HG03159 (cell line): ENCODE measurements around the gene MBD3L1.

Source experiments
- ATAC-seq: cut with Tn5 transposase; IDR thresholded peaks from one replicate; pipeline ENCODE4 v1.9.1; 2021; ENCODE audit warnings: mild to moderate bottlenecking, moderate library complexity; ENCODE audit not compliant: unreplicated experiment

MBD3L1 gene

GRCh38 chr19:8832132-8833021, at the start of gene MBD3L1, which contains the start of gene ZNF558:
Gene MBD3L1 (plus strand): TSS chr19:8832377. CDS start chr19:8842679, 10,302 bp downstream.
Gene ZNF558 (minus strand): TSS chr19:8832304. CDS start chr19:8822659, 9,645 bp downstream.
- peak; percentile 90 for ATAC-seq

GRCh38 chr19:8794823-8795222, 37.4 kb upstream of the MBD3L1 start:
- ATAC-seq: no peak

- ATAC-seq: no peak
Observed at GRCh38 chr19:8806661-8807060, 25.5 kb upstream of the MBD3L1 start.

GRCh38 chr19:8811315-8812172, 20.6 kb upstream of the MBD3L1 start:
- ATAC-seq: no peak

- no peak for ATAC-seq
Observed at GRCh38 chr19:8814176-8814575, 18.0 kb upstream of the MBD3L1 start.

GRCh38 chr19:8815780-8816179, 16.4 kb upstream of the MBD3L1 start:
- no peak for ATAC-seq

- ATAC-seq: no peak
Observed at GRCh38 chr19:8820234-8820633, 11.9 kb upstream of the MBD3L1 start.

GRCh38 chr19:8821748-8822241, 10.4 kb upstream of the MBD3L1 start:
- no peak for ATAC-seq

GRCh38 chr19:8826371-8826770, 5.8 kb upstream of the MBD3L1 start:
- ATAC-seq: no peak

GRCh38 chr19:8827277-8827676, 4.9 kb upstream of the MBD3L1 start:
- no peak for ATAC-seq

GRCh38 chr19:8831373-8831772, 804 bp upstream of the MBD3L1 start:
- ATAC-seq: no peak

- ATAC-seq: peak; percentile 10
Observed at GRCh38 chr19:8831832-8832131, 395 bp upstream of the MBD3L1 start.

GRCh38 chr19:8835446-8835845, 3.3 kb downstream of the MBD3L1 start:
- ATAC-seq: no peak

GRCh38 chr19:8835877-8836276, 3.7 kb downstream of the MBD3L1 start:
- no peak for ATAC-seq

GRCh38 chr19:8840708-8841107, 8.5 kb downstream of the MBD3L1 start:
- no peak for ATAC-seq

- no peak for ATAC-seq
Observed at GRCh38 chr19:8846819-8847218, 14.6 kb downstream of the MBD3L1 start.

- ATAC-seq: no peak
Observed at GRCh38 chr19:8849232-8849631, 17.1 kb downstream of the MBD3L1 start.

- ATAC-seq: no peak
Observed at GRCh38 chr19:8850488-8850887, 18.3 kb downstream of the MBD3L1 start.

GRCh38 chr19:8858260-8858659, 26.1 kb downstream of the MBD3L1 start:
- ATAC-seq: no peak

GRCh38 chr19:8866344-8866743, 34.2 kb downstream of the MBD3L1 start:
- ATAC-seq: no peak

GRCh38 chr19:8877854-8878705, 45.9 kb downstream of the MBD3L1 start:
- ATAC-seq: no peak
